GM12878 (cell line): Measurements from ENCODE around the gene PHB1. TPM values are rescaled to one million over a fixed set of nuclear protein-coding genes. Genes with fewer than 3 reads are reported as not detected.
A peak's percentile ranks its signal among the peaks of the same experiment; 100 is the strongest.

Source experiments
- ATAC-seq: fragments of 200-7000 bp; cut with Tn5 transposase; 3 replicates; pipeline ENCODE4 v1.9.1; 2020; ENCODE audit warnings: mild to moderate bottlenecking, moderate library complexity
- BruUV-seq: library from RNA; stranded (reverse); fragments of 400-500 nt; replicated peaks from 2 replicates; lab custom pipeline; 2021; lab: Mats Ljungman, UMichigan
- CTCF ChIA-PET: fragments of 300-600 bp; sonication (Branson Sonifier 250); formaldehyde crosslinking; extraction: SDS; loops from one replicate; lab custom pipeline; 2021; ENCODE audit warnings: inconsistent platforms; lab: Yijun Ruan, JAX
- POLR2A ChIA-PET: fragments of 350-600 bp; formaldehyde crosslinking; extraction: SDS; loops from one replicate; lab custom pipeline; 2021; ENCODE audit warnings: inconsistent platforms; lab: Charles Lee
- RAD21 ChIA-PET: fragments of 300-600 bp; sonication (Branson Sonifier 250); formaldehyde crosslinking; loops from one replicate; lab custom pipeline; 2023; ENCODE audit warnings: antibody characterized with exemption; ENCODE audit not compliant: unreplicated experiment; lab: Charles Lee
- SMC1A ChIA-PET: fragments of 300-600 bp; sonication (Branson Sonifier 250); formaldehyde crosslinking; loops from one replicate; lab custom pipeline; 2023; ENCODE audit not compliant: unreplicated experiment, uncharacterized antibody; lab: Charles Lee
- DNase-seq: peaks from one replicate; pipeline ENCODE4 v3.0.0-alpha.2; 2011; ENCODE audit warnings: low read depth, low spot score
- FAIRE-seq: peaks from 3 replicates; lab custom pipeline; 2011; peaks lifted over from hg19 to GRCh38; lab: Jason Lieb, UNC
- H2AFZ ChIP-seq: 2 replicates; pipeline ENCODE4 v1.6.0; 2011; ENCODE audit warnings: low read depth, low read length, control low read depth; ENCODE audit not compliant: control insufficient read depth
- H3K27ac ChIP-seq: 2 replicates; pipeline ENCODE4 v1.5.1; 2011; ENCODE audit warnings: control low read depth; ENCODE audit not compliant: control insufficient read depth, insufficient read depth
- H3K27me3 ChIP-seq, 2 experiments: replicated peaks in 1 of 2; 2 replicates each; pipeline versions ENCODE4 v1.6.0 to v1.6.1; 2011; ENCODE audit warnings: low read length in 1 of 2; ENCODE audit not compliant: control insufficient read depth in 2 of 2, insufficient read depth in 2 of 2
- H3K36me3 ChIP-seq, 2 experiments: 2 replicates each; pipeline ENCODE4 v1.5.1; 2011; ENCODE audit warnings: low read length in 1 of 2; ENCODE audit not compliant: control insufficient read depth in 2 of 2, insufficient read depth in 2 of 2
- H3K4me1 ChIP-seq: 2 replicates; pipeline ENCODE4 v1.6.1; 2011; ENCODE audit warnings: mild to moderate bottlenecking, low read length, moderate library complexity, mixed read lengths; ENCODE audit not compliant: control insufficient read depth, insufficient read depth
- H3K4me2 ChIP-seq: 2 replicates; pipeline ENCODE4 v1.6.0; 2011; ENCODE audit warnings: control low read depth; ENCODE audit not compliant: control insufficient read depth, insufficient read depth
- H3K4me3 ChIP-seq: fragments of 200-600 bp; sonication (generic); 2 replicates; pipeline ENCODE4 v1.5.1; 2016
- H3K79me2 ChIP-seq: 2 replicates; pipeline ENCODE4 v1.6.0; 2011; ENCODE audit warnings: low read length; ENCODE audit not compliant: control insufficient read depth, insufficient read depth
- H3K9ac ChIP-seq: 2 replicates; pipeline ENCODE4 v1.8.0; 2011; ENCODE audit warnings: low read length, control low read depth, mixed read lengths; ENCODE audit not compliant: control insufficient read depth, insufficient read depth
- H3K9me3 ChIP-seq: replicated peaks from 3 replicates; pipeline ENCODE4 v1.5.1; 2011; ENCODE audit warnings: mild to moderate bottlenecking, low read length; ENCODE audit not compliant: control insufficient read depth, insufficient read depth
- H4K20me1 ChIP-seq: 2 replicates; pipeline ENCODE4 v1.6.0; 2011; ENCODE audit not compliant: control insufficient read depth, insufficient read depth
- BRCA1 ChIP-seq: IDR thresholded peaks from 2 replicates; pipeline ENCODE4 v1.6.1; 2011; ENCODE audit warnings: low read depth, low read length, improper control_type of control experiment
- CHD4 ChIP-seq: fragments of 200-600 bp; sonication (generic); IDR thresholded peaks from 2 replicates; pipeline ENCODE4 v1.6.1; 2016; ENCODE audit warnings: mild to moderate bottlenecking
- EED ChIP-seq: sonication (generic); IDR thresholded peaks from 2 replicates; pipeline ENCODE4 v1.6.1; 2016; ENCODE audit warnings: antibody characterized with exemption, low read depth
- EGR1 ChIP-seq, 2 experiments: IDR thresholded peaks; 1 replicate in 1 of 2; 2 replicates in 1 of 2; pipeline ENCODE4 v1.6.1; 2011 to 2012; ENCODE audit warnings: low read depth in 2 of 2, low read length in 2 of 2, borderline replicate concordance in 1 of 2, mild to moderate bottlenecking in 1 of 2, moderate library complexity in 1 of 2
- LARP7 ChIP-seq: fragments of 450-650 bp; IDR thresholded peaks from 2 replicates; pipeline ENCODE4 v1.6.1; 2017; ENCODE audit warnings: mild to moderate bottlenecking
- NFIC ChIP-seq: IDR thresholded peaks from 2 replicates; pipeline ENCODE4 v1.6.1; 2012; ENCODE audit warnings: low read depth, mild to moderate bottlenecking, inconsistent platforms, low read length, moderate library complexity
- ZZZ3 ChIP-seq: IDR thresholded peaks from 2 replicates; pipeline ENCODE4 v1.6.1; 2011; ENCODE audit warnings: low read depth; ENCODE audit not compliant: control insufficient read depth, insufficient read length
- WGBS: methylation state at CpG from one replicate; pipeline ENCODE4 v1.1.6; 2016; ENCODE audit warnings: low lambda C conversion rate; ENCODE audit not compliant: insufficient replicate concordance, insufficient coverage; ENCODE audit errors: missing lambda C conversion rate; 5-methylcytosine and 5-hydroxymethylcytosine counted together
- in situ Hi-C: fragments of 300-500 bp; cut with MboI; formaldehyde crosslinking; loops from 9 replicates; pipeline ENCODE4 v1.14.3; 2018; ENCODE audit warnings: mixed read lengths
- intact Hi-C: fragments of 100-400 bp; cut with micrococcal nuclease; formaldehyde crosslinking; loops from one replicate; pipeline ENCODE4 v1.14.2; 2022; ENCODE audit not compliant: unreplicated experiment
- polyA plus RNA-seq, 11 experiments: library from polyadenylated mRNA; depleted of rRNA in 4 of 11; unstranded in 6 of 11; stranded (reverse) in 5 of 11; fragments of >200 nt; fragmentation: Nextera tagmentation in 4 of 11; fragmentation: Illumina TruSeq in 1 of 11; extraction: Ambion mirVana in 4 of 11; extraction: Trizol in 1 of 11; gene quantifications; 1 replicate in 1 of 11; 2 replicates in 10 of 11; pipeline versions ENCODE4 v1.2.1 to v1.2.3, GENCODE V29; 2011 to 2016; ENCODE audit warnings: inconsistent platforms in 2 of 11, missing spikeins in 2 of 11, low read depth in 1 of 11
- total RNA-seq, 4 experiments: library from RNA; depleted of rRNA in 3 of 4; stranded (reverse); fragments of >200 nt in 3 of 4; fragmentation: Illumina TruSeq in 1 of 4; extraction: Trizol in 1 of 4; gene quantifications; 2 replicates each; pipeline versions ENCODE4 v1.2.1 to v1.2.3, GENCODE V29; 2013 to 2021
- TF ChIP-seq, protein P1 (sequence below): fragments of 450-650 bp; conservative IDR thresholded peaks from 2 replicates; pipeline ENCODE4 v1.6.1; 2017; ENCODE audit warnings: mild to moderate bottlenecking, moderate library complexity
- TF ChIP-seq, protein P2 (sequence below): fragments of 450-650 bp; formaldehyde crosslinking; IDR thresholded peaks from 2 replicates; pipeline ENCODE4 v1.5.0; 2022; ENCODE audit warnings: mild to moderate bottlenecking, missing genetic modification characterization

PHB1 gene
- total and polyA plus RNA-seq, 10 of the 15 experiments (the other 5 are each of a cell fraction or from before 2014, with no cell fraction given): 117 to 466 (median 248) TPM

DNA sequence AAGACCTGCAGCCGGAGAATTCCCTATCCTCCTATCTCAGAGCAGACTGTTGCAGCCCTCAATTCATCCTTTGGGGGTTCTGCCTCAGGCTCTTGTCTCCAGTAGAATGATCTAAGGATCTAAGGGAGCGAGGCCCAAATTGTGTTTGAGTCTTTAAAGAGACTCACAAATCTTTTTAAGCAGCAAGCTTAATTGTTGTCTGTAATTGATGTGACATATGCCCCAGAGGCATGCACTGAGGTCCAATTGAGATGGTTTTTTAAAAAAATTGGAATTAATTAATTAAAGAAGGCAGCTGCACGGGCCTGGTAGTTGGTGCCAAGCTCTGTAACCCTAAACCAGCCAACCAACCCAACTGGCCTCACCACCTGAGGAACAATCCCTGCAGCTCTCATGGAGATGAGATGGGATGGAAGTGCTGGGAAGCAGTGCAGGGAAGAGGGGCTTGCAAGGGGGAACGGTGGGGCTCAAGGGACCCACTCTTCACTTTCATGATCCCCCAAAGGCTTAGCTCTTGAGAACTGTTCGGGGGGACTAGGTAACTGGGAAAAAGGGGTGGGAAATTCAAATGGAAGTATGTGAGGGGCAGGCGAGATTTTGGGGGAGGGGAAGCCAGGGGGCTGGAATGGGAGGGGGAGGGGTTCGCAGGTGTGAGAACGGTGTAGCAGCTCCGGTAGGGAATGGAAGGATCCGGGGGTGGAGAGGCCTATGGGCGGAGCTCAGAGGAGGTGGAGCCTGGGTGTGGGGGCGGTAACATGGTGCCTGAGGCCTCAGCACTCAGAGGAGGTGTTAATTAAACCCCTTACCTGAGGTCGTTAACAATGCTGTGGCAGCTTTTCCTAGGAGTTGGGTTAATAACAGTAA is 43.5 kb downstream of the PHB1 start:
- POLR2A ChIA-PET: interaction anchor here (0.5 kb wide), 1 partner anchor 37 kb away, joined by 3 read pairs; no protein-coding TSS in a partner anchor
- Histone ChIP-seq H3K27me3 (no peaks in the 10 kb centered on the region), H3K79me2 (no peaks in the 10 kb centered on the region), H4K20me1 (no peaks in the 10 kb centered on the region), H3K36me3 (no peaks in the 10 kb centered on the region), H3K4me2 (no peak overlapping the region)
- WGBS: 84% methylated on average over 11 of the region's 13 CpGs
- intact Hi-C loops: no loop called here
- no peak for FAIRE-seq
- in situ Hi-C loops: no loop called here
- TF ChIP-seq LARP7 (no peak), ZZZ3 (no peak), EGR1 (IDR thresholded peaks at IDR 0.05; ENCODE audit: borderline replicate concordance in 1 of 2, low read depth in 2 of 2, low read length in 2 of 2) (peak in 1 of 2 experiments; percentile 14; a peak in 1 of 3 replicates)
- TF ChIP-seq, all 136 proteins: peak for 1
- H3K27ac ChIP-seq: no peak overlapping the region
- no peak overlapping the region for H3K9ac ChIP-seq
- no peaks in the 10 kb centered on the region for H3K4me1 ChIP-seq
- RAD21 ChIA-PET: interaction anchor here (1.1 to 5.4 kb wide), 4 partner anchors 20 to 55 kb away, joined by 3 to 115 read pairs (median 4); no protein-coding TSS in a partner anchor
- no TSS peak for BruUV-seq
- H2AFZ ChIP-seq: no peak overlapping the region
- no peaks in the 10 kb centered on the region for H3K9me3 ChIP-seq
- CTCF ChIA-PET: interaction anchor here (1.1 to 15.6 kb wide), 4 partner anchors 22 to 53 kb away, joined by 3 to 330 read pairs (median 4); no protein-coding TSS in a partner anchor
- no peak overlapping the region for H3K4me3 ChIP-seq
- DNase-seq: no peak
- ATAC-seq: no peak
- SMC1A ChIA-PET: interaction anchor here (0.7 to 8.3 kb wide), 4 partner anchors 26 to 420 kb away, joined by 3 to 140 read pairs (median 4); no protein-coding TSS in a partner anchor

DNA sequence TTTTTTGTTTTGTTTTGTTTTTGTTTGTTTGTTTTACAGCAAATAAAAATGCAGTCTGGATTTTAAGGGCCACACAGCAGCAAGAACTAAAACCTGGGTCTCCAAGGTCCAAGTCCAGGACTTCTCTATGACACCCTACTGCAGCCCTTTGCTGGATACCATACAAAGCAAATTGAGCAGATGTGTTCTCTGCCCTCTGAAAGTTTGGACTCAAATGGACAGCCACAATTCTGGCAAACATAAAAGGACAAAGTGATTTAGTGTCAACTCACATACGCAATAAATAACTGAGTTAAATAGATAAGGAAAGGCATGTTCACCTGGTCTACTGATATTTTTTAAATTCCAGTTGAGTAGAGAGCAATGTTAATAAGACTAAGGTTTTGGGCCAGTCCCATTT is 44.9 kb downstream of the PHB1 start:
- POLR2A ChIA-PET: no interaction called here
- TF ChIP-seq NFIC (no peak), BRCA1 (no peak), EED (no peak), CHD4 (no peak)
- TF ChIP-seq, protein P1, sequence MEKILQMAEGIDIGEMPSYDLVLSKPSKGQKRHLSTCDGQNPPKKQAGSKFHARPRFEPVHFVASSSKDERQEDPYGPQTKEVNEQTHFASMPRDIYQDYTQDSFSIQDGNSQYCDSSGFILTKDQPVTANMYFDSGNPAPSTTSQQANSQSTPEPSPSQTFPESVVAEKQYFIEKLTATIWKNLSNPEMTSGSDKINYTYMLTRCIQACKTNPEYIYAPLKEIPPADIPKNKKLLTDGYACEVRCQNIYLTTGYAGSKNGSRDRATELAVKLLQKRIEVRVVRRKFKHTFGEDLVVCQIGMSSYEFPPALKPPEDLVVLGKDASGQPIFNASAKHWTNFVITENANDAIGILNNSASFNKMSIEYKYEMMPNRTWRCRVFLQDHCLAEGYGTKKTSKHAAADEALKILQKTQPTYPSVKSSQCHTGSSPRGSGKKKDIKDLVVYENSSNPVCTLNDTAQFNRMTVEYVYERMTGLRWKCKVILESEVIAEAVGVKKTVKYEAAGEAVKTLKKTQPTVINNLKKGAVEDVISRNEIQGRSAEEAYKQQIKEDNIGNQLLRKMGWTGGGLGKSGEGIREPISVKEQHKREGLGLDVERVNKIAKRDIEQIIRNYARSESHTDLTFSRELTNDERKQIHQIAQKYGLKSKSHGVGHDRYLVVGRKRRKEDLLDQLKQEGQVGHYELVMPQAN: no peak
- TF ChIP-seq, protein P2, sequence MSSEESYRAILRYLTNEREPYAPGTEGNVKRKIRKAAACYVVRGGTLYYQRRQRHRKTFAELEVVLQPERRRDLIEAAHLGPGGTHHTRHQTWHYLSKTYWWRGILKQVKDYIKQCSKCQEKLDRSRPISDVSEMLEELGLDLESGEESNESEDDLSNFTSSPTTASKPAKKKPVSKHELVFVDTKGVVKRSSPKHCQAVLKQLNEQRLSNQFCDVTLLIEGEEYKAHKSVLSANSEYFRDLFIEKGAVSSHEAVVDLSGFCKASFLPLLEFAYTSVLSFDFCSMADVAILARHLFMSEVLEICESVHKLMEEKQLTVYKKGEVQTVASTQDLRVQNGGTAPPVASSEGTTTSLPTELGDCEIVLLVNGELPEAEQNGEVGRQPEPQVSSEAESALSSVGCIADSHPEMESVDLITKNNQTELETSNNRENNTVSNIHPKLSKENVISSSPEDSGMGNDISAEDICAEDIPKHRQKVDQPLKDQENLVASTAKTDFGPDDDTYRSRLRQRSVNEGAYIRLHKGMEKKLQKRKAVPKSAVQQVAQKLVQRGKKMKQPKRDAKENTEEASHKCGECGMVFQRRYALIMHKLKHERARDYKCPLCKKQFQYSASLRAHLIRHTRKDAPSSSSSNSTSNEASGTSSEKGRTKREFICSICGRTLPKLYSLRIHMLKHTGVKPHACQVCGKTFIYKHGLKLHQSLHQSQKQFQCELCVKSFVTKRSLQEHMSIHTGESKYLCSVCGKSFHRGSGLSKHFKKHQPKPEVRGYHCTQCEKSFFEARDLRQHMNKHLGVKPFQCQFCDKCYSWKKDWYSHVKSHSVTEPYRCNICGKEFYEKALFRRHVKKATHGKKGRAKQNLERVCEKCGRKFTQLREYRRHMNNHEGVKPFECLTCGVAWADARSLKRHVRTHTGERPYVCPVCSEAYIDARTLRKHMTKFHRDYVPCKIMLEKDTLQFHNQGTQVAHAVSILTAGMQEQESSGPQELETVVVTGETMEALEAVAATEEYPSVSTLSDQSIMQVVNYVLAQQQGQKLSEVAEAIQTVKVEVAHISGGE (CRISPR knock-in tag): no peak

More for the DNA sequence above, 44.9 kb downstream of the PHB1 start:
- Histone ChIP-seq H3K9ac (no peak overlapping the region), H2AFZ (no peak overlapping the region), H3K4me1 (no peaks in the 10 kb centered on the region), H3K9me3 (no peaks in the 10 kb centered on the region), H3K27ac (no peak overlapping the region), H3K79me2 (no peaks in the 10 kb centered on the region), H4K20me1 (no peaks in the 10 kb centered on the region), H3K36me3 (no peaks in the 10 kb centered on the region), H3K4me2 (no peak overlapping the region), H3K27me3 (no peaks in the 10 kb centered on the region), H3K4me3 (no peak overlapping the region)
- WGBS: 95% methylated on average over 1 of the region's 1 CpG
- in situ Hi-C loops: loop anchor here (5.0 kb wide), 1 partner anchor 52 kb away; no protein-coding TSS in a partner anchor
- CTCF ChIA-PET: interaction anchor here (0.6 to 15.6 kb wide), 12 partner anchors 8 to 58 kb away, joined by 3 to 330 read pairs (median 8); no protein-coding TSS in a partner anchor
- BruUV-seq: no TSS peak
- intact Hi-C loops: no loop called here
- ATAC-seq (no peak), DNase-seq (no peak), FAIRE-seq (no peak)
- RAD21 ChIA-PET: interaction anchor here (1.9 to 5.4 kb wide), 3 partner anchors 28 to 53 kb away, joined by 5 to 115 read pairs (median 7); no protein-coding TSS in a partner anchor
- SMC1A ChIA-PET: interaction anchor here (1.2 to 8.3 kb wide), 3 partner anchors 19 to 53 kb away, joined by 5 to 140 read pairs (median 6); no protein-coding TSS in a partner anchor
